ENCODE data around the gene GLRA3. TPM values are rescaled to one million over a fixed set of nuclear protein-coding genes. Genes with fewer than 3 reads are reported as not detected.

The GLRA3 gene
- total and polyA plus RNA-seq, 9 donors, result not detected

DNA sequence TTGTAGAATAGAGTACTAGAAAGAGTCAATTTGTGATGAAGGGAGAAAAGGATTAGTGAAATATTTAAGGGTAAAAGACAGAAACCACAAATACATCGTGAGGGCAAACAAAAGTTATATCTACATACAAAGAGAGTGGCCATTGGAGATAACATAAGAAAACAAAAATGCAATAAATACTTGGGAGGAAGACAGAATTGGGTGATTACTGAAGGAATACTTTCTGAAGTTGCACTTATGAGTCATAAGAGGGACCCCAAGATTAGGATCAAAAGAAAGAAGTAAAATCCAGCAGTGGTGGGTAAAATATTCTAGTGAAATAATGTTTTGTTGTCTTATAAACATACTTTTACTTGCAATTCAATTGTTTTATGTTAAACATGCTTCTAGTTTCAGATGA lies 53.7 kb downstream of the GLRA3 start:
- no peaks in the 10 kb centered on the region for H3K27me3 ChIP-seq
- no peak for DNase-seq
- intact Hi-C loops (cut with DNase I), result no loop called here
- no peaks in the 10 kb centered on the region for H3K36me3 ChIP-seq
- no peak overlapping the region for H3K27ac ChIP-seq
- no peaks in the 10 kb centered on the region for H3K4me1 ChIP-seq (ENCODE audit: insufficient read depth)
- H3K4me3 ChIP-seq, result no peak overlapping the region
- WGBS, 3 donors, result 0 to 6% (median 5%) methylated on average over 1 of the region's 1 CpG
- no peaks in the 10 kb centered on the region for H3K9me3 ChIP-seq
- TF ChIP-seq POLR2A (IDR thresholded peaks at IDR 0.05) (no peak), EP300 (IDR thresholded peaks at IDR 0.05) (no peak), CTCF (IDR thresholded peaks at IDR 0.05) (no peak)

- intact Hi-C loops (cut with DNase I), result no loop called here
- no peak for DNase-seq
- Histone ChIP-seq H3K4me1 (ENCODE audit: insufficient read depth) (no peaks in the 10 kb centered on the region), H3K36me3 (no peaks in the 10 kb centered on the region), H3K9me3 (no peaks in the 10 kb centered on the region), H3K27me3 (no peaks in the 10 kb centered on the region), H3K4me3 (no peak overlapping the region), H3K27ac (no peak overlapping the region)
- no peak for TF ChIP-seq EP300 (IDR thresholded peaks at IDR 0.05)
- no peak for TF ChIP-seq POLR2A (IDR thresholded peaks at IDR 0.05)
- no peak for TF ChIP-seq CTCF (IDR thresholded peaks at IDR 0.05)
- WGBS, 3 donors, result 50 to 70% (median 58%) methylated on average over 7 of the region's 7 CpGs
Observed at GRCh38 chr4:174764105-174764729, 64.8 kb downstream of the GLRA3 start.

- no peak overlapping the region for H3K27ac ChIP-seq
- no peaks in the 10 kb centered on the region for H3K27me3 ChIP-seq
- H3K36me3 ChIP-seq, result no peaks in the 10 kb centered on the region
- no peaks in the 10 kb centered on the region for H3K4me1 ChIP-seq (ENCODE audit: insufficient read depth)
- H3K9me3 ChIP-seq, result no peaks in the 10 kb centered on the region
- no peak for DNase-seq
- H3K4me3 ChIP-seq, result no peak overlapping the region
- intact Hi-C loops (cut with DNase I), result no loop called here
- WGBS, 3 donors, result 37 to 57% (median 42%) methylated on average over 4 of the region's 4 CpGs
- TF ChIP-seq POLR2A (IDR thresholded peaks at IDR 0.05), result no peak
- TF ChIP-seq CTCF (IDR thresholded peaks at IDR 0.05), result no peak
- TF ChIP-seq EP300 (IDR thresholded peaks at IDR 0.05), result no peak
Observed at GRCh38 chr4:174763454-174764104, 65.5 kb downstream of the GLRA3 start.

DNA sequence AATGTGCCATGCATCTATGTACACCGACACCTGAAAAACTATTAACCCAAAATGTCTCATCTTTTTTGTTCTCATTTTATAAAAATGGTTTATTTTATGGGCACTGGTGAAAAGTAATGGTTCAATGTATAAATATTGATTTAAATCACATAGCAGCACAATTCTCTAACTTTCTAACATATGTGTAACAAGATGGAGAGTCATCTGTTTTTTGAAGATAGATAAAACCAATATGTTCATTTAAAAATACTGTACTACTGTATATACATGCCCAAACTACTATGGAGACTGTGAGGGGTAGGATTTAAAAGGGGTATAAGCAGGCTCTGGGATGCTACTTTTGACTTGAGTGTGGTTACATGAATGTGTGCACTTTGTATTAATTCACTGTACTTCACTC lies 67.6 kb downstream of the GLRA3 start:
- TF ChIP-seq POLR2A (IDR thresholded peaks at IDR 0.05) (no peak), EP300 (IDR thresholded peaks at IDR 0.05) (no peak), CTCF (IDR thresholded peaks at IDR 0.05) (no peak)
- WGBS, 3 donors, result 90 to 94% (median 92%) methylated on average over 1 of the region's 1 CpG
- intact Hi-C loops (cut with DNase I), result no loop called here

More for the DNA sequence above, 67.6 kb downstream of the GLRA3 start:
- Histone ChIP-seq H3K9me3 (no peaks in the 10 kb centered on the region), H3K4me3 (no peak overlapping the region), H3K36me3 (no peaks in the 10 kb centered on the region), H3K27me3 (no peaks in the 10 kb centered on the region), H3K4me1 (ENCODE audit: insufficient read depth) (no peaks in the 10 kb centered on the region), H3K27ac (no peak overlapping the region)
- DNase-seq, result no peak

Data from ovary (tissue), 9 donors.